ENCODE results near the gene TMTC1.

The TMTC1 gene

DNA sequence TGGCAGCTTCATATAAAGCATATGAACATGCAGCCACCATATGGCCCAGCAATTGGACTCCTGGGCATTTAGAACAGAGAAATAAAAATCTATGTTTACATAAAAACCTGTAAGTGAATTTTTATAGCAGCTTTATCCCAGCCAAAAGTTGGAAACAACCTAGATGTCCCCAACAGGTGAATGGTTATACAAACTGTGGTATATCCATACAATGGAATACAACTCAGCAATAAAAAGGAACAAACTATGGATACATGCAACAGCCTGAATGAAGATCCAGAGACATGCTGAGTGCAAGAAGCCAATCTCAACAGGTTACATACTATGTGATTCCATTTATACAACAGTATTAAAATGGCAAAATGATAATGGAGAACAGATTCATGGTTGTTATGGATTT is 3.7 kb downstream of the TMTC1 start:
- no peak for DNase-seq (ENCODE audit: low spot score)

- no peak for DNase-seq (ENCODE audit: low spot score)
Observed at GRCh38 chr12:29778531-29778930, 5.2 kb downstream of the TMTC1 start.

- no peak for DNase-seq (ENCODE audit: low spot score)
Observed at GRCh38 chr12:29773076-29773475, 10.7 kb downstream of the TMTC1 start.

DNA sequence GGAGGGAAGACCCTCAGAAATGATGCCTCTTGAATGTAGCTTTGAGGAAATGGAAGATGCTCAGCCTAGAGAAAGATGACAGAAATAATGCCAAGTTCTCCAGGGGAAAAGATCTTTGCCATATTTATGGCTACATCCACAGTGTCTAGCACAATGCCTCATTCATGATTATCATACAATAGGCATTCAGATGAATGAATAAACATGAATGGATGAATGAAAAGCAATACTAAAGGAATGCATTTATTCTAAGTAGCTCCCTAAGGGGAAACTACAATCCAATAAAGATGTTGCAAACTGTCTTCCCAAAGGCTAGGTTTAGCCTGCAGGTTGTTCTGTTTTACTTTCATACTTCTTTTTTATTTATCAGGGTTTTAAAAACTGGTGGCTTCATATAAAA is 12.0 kb downstream of the TMTC1 start:
- no peak for DNase-seq (ENCODE audit: low spot score)

DNA sequence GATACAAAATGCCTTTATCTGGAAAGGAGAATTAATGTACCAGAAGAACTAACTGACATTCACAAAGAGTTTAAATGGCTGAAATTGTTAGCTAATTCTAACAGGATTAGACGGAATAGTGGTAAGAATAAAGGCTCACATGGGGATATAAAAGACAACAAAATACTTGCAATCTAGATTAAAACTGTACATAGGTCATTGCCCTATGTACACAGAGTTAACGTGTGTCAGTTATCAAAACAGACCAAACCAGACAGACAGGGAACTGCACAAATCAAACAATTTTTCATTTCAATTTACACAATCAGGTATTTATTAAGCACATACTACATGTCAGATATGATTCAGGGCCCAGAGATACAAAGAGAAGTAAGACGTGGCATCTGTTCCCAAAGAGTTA is 12.6 kb downstream of the TMTC1 start:
- DNase-seq (ENCODE audit: low spot score), result no peak

DNA sequence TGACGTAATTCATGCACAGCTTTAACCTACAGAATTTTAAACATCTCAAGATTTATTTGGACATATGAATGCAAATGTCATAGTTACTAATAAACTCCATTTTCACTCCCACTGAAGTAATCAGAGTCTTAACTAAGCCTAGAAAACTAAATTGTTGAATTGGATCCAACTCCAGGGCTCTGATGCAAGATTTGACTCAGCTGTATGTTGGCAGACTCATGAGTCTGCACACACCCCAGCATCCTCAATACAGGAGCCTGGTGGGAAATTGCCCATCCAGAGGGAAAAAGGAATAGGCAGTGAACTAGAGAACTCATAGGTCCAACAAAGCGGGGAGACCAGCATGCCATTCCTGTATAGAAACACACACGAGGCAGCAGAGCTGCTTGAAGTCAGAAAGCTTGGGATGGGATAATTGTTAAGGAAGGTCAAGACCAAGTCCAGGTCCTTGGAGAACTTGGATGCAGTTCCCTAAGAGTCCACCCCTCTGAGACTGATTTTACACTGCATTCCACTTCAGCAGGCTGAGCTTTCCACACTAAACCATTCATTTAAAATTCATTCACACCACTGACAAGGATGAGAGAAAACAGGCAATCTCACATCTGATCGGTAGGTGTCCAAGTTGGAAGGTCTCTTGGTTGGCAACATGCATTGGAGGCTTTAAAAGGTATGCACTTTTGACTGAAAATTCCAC is 14.4 kb downstream of the TMTC1 start:
- DNase-seq (ENCODE audit: low spot score), result no peak

DNA sequence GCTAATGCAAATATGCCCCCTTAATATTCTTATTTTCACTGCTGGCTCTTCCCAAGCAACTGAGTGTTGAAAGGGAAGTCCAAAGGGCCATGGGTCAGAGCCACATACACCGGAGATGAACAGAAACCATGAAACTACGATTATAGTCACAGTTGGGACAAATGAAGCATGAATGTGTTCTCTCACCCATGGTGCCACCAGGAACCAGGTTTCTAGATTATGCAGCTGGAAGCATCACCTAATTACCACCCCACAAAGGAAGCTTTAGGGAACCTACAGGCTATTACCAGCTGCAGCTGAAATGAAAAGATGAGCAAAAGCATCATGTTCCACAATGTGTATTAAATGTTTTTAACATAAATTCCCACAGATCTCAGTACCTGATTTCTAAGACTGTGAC is 15.4 kb downstream of the TMTC1 start:
- DNase-seq (ENCODE audit: low spot score), result no peak

- no peak for DNase-seq (ENCODE audit: low spot score)
Observed at GRCh38 chr12:29763301-29763683, 20.4 kb downstream of the TMTC1 start.

DNA sequence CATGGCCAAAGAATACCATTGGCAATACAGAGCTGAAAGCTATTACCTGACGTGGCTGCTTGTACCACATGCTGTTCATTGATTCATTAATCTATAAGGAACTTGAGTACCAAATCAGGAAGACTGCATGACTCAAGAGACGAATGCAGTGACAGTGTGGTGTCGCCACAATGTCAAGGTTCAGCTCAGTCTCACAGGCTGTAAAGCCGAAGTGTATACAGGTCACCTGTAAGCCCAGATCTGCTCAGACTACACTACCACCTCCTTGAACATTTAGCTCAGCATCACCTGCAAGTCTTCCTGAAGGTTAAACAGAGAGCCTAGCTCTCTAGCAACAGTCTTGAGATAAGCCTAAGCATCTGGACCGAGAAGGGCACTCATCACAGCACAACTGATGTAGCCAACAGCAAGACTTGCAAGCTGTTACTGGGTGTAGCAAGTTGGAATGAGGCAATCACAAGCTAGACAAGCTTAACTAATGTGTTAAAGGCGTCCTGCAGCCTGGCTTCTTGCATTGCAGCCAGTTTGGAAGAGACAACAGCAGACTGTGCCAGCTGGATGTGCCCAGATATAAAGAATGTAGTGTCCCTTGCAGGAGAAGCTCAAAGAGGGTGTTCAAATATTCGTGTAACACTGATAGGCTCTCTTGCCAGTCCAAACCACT is 21.0 kb downstream of the TMTC1 start:
- DNase-seq (ENCODE audit: low spot score), result no peak

GRCh38 chr12:29759950-29760349 is 23.8 kb downstream of the TMTC1 start:
- DNase-seq (ENCODE audit: low spot score), result no peak

GRCh38 chr12:29756741-29757390 is 26.9 kb downstream of the TMTC1 start:
- DNase-seq (ENCODE audit: low spot score), result no peak

DNA sequence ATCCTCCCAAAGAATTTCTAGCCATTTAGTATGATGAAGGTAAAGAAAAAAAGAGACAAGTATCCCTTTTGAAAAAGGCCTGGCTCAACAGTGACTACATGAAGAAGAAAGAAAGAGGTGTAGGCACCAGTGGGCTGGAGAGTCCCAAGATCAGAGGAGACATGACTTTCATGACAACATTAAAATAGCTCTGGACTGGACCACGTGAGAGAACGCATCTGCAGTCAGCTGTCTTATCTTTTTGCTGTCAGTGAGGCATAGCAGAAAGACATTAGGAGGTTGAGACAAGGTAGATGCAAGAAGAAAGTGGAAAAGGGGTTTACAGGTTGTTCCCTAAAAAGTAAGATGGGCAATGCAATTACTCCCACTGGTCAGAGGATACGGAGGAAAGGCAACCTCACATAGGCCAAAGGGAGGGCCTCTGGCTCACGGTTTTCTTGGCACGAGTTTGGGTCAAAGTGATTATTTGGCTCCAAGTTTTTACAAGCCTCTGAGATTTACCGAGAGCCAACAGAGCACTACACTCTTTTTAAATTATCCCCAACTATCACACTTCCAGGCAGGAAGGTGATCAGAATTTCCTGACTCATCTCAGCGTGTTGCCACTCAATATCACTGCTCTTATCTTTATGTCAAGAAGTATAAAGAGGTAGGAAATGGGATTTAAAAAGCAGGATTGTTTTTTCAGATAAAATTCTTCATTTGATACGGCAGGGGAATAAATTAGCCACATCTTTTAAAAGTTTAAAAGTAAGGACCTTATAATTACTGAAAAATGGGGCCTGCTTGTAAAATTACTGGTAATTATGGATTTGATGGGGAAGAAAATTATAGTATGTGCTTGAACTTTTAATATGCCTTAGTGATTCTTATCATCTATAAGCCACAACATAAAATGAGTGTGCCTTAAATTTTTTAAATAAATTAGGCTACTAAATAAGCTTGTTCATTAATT is 29.2 kb downstream of the TMTC1 start:
- DNase-seq (ENCODE audit: low spot score), result no peak

DNA sequence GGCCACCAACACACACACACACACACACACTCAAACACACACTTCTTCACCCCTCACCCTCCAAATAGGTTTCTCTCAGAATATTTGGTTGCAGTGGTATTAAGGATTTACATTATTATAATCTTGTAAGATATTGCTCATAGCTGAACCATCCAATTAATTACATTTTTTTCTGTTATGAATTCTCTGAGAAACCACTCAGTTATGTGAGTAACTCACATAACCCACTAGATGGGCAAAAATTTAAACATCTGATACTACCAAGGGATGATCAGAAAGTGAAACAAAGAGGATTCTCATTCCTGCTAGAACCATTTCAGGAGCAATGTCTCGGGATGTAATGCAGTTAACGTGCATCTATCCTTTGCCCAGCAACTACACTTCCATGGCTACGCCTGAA is 31.6 kb downstream of the TMTC1 start:
- no peak for DNase-seq (ENCODE audit: low spot score)

DNA sequence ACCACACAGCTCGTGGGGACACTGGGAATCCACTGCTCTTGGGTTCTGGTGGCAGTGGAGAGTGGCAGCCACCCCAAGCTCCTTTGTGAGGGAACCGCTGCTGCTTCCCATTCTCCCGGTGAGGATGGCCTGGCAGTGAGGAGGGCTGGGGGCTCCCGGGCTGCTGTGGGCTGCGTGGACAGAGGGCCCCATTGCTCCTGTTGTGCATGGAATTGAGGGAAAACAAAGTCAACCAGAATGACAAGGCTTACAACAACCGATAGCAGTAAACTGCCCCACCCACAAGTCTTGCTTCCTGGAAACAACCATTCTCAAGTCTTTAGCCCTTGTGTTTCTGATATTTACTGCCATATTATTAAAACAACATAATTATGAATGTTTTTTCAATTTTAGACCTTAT is 32.1 kb downstream of the TMTC1 start:
- no peak for DNase-seq (ENCODE audit: low spot score)

- no peak for DNase-seq (ENCODE audit: low spot score)
Observed at GRCh38 chr12:29750928-29751220, 32.9 kb downstream of the TMTC1 start.

GRCh38 chr12:29750131-29750927 is 33.4 kb downstream of the TMTC1 start:
- DNase-seq (ENCODE audit: low spot score), result no peak

DNA sequence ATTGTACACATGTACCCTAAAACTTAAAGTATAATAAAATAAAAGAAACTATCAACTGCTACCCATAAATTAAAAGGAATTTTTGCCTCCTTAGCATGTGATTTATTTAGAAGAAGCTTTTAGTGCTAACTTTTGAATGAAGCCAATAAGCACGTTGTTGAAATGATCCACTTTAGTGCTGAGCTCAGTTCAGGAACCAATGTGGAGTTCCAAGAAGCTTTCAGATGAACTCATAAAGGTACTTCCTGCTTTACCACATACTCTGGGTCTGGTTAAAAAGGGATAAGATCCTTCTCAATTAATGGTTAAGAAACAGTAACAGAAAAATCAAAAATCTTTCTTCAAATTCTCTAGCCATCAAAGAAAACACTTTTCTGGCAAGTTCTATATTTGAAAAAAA is 39.4 kb downstream of the TMTC1 start:
- DNase-seq (ENCODE audit: low spot score), result no peak

GRCh38 chr12:29743801-29744200 is 39.9 kb downstream of the TMTC1 start:
- no peak for DNase-seq (ENCODE audit: low spot score)

- no peak for DNase-seq (ENCODE audit: low spot score)
Observed at GRCh38 chr12:29743077-29743476, 40.7 kb downstream of the TMTC1 start.

DNA sequence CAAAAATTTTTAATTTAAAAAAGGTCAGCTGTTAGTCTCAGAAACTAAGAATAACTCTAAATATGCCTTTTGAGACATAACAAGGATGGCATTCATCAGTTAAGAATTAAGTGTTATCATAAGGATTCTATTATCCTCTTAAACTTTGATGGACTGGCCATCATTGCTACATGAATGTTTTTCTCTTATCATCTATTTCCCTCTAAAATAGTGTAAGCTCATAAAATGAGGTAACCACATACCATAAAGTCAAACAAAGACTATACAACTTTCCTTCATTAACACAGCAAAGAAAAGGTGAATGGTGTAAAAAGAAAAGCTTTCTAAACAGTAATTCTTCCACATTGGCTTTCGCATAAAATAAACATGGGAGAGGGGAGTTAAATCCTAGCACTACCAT is 41.1 kb downstream of the TMTC1 start:
- DNase-seq (ENCODE audit: low spot score), result no peak

DNA sequence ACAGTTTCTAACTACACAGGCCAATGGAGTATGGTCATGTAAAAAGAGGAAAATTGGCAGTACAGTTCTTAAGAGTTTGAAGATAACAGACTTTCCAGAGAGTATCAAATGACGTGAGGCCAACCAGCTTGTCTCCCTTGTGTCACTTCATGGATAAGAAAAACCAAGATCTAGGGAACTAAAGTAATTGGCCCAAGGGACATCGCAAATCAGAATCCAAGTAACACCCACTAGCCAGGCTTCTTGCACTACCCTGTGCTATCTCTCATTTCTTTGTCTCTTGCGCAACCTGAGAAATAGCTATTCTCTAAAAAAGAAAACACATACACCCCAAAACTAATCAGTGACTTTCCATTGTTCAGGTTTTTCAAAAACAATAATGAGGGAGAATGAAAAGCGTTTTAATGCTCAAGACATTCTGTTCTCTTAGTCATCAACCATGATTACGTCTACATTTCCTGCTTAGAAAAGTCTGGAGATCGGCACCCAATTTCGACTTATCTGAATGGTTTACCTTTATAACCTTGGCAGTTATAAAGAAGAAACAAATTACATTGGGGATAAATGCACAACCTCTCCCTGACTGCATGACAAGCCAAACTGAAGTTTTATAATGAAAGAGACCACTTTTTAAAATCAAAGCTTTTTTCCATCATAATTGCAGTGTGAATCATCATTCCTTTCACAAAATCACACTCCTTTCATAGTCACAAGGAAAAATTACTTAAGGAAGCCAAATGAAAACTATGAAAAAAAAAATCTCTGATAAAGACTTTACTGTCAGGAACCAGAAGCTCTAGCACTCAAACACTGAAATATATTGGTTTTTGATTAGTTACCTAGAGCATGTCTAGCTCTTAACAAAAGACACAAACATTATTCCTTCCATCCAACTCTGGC is 42.1 kb downstream of the TMTC1 start:
- no peak for DNase-seq (ENCODE audit: low spot score)
